ENCODE results near the gene LDLRAD4.

LDLRAD4 gene

DNA sequence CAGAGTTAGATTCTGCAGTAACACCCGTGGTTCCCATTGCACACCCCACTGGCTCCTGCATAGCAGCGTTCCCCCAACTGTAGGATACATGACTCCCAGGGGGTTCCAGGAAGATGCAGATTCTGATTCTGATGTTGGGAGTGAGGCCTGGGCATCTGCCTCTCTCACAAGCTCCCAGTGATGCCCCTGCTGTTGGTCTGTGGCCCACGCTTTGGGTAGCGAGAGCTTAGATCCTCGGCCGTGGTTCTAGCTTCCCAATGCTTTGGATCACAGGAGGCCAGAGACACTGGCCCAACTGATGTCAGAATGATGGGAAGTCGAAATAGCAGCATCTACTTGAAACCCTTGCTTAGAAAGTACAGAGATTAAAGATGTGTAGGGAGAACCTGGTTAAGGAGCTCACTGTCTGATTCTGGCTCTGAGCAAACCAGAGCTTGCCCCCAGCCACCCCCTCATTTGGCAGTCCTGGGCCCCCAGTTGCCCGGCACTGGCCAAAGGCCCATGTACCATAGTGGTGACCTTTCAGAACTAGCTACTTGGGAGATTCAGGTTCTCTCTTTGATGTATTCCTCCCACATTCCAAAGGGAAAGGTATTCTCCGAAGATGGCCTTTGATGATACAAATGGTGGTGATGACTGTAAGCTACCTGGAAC, 310.3 kb downstream of the LDLRAD4 start:
- Histone ChIP-seq H3K27me3 (ENCODE audit: control insufficient read depth, insufficient read depth, low read length) (peaks cover 17% of the 10 kb centered on the region), H3K9me3 (replicated peaks; ENCODE audit: low read length) (no peaks in the 10 kb centered on the region), H3K4me1 (ENCODE audit: control insufficient read depth, insufficient read depth, low read length) (no peaks in the 10 kb centered on the region), H3K9ac (ENCODE audit: low read depth, low read length) (no peak overlapping the region), H3K4me2 (ENCODE audit: low read length) (no peak overlapping the region), H3K36me3 (ENCODE audit: insufficient read depth, low read length) (no peaks in the 10 kb centered on the region), H3K4me3 (ENCODE audit: low read length) (no peak overlapping the region)

DNA sequence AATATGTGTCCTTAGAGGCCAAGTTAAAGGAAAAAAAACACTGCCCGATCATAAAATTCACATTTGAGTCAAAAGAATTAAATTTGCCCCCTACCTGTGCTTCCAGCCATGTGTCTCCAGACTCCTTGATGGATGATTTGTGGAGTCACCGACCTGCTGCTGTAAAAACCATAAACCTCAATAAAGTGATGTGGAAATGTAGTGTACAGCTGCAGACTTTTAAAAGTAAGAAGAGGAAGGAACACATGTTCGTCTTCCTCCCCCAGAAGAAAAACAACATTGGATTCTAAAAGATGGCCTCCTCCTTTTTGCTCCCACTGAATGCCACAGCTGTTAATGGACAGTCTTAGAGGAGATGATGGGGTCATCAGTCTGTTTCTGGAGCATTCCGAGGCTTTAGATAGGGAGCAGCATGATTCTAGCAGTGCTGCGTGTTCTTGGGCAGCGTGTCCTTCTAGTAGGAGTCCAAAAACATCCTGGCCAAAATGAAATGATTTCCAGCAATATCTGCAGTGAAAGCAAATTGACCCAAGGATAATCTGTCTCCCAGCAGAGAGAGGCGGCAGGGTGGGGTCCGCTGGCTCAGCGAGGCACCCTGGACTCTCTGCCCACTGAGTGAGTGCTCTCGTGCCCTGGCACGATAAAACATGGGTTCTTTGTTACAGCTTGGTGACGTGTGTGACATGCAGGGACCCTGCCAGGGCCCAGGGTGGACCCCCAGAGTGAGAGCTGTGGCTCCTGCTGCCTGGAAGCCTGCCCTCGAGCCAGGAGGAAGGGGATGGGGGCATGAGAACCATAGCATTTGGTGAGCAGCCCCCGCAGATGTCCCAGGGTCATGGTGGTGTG, 311.7 kb downstream of the LDLRAD4 start:
- Histone ChIP-seq H3K9ac (ENCODE audit: low read depth, low read length) (no peak overlapping the region), H3K4me2 (ENCODE audit: low read length) (no peak overlapping the region), H3K27me3 (ENCODE audit: control insufficient read depth, insufficient read depth, low read length) (peaks cover 24% of the 10 kb centered on the region), H3K36me3 (ENCODE audit: insufficient read depth, low read length) (no peaks in the 10 kb centered on the region), H3K4me1 (ENCODE audit: control insufficient read depth, insufficient read depth, low read length) (no peaks in the 10 kb centered on the region), H3K9me3 (replicated peaks; ENCODE audit: low read length) (no peaks in the 10 kb centered on the region), H3K4me3 (ENCODE audit: low read length) (no peak overlapping the region)

- Histone ChIP-seq H3K9me3 (replicated peaks; ENCODE audit: low read length) (no peaks in the 10 kb centered on the region), H3K4me2 (ENCODE audit: low read length) (no peak overlapping the region), H3K27me3 (ENCODE audit: control insufficient read depth, insufficient read depth, low read length) (peaks cover 24% of the 10 kb centered on the region), H3K4me3 (ENCODE audit: low read length) (no peak overlapping the region), H3K4me1 (ENCODE audit: control insufficient read depth, insufficient read depth, low read length) (no peaks in the 10 kb centered on the region), H3K36me3 (ENCODE audit: insufficient read depth, low read length) (no peaks in the 10 kb centered on the region), H3K9ac (ENCODE audit: low read depth, low read length) (no peak overlapping the region)
Observed at GRCh38 chr18:13530879-13531387, 312.4 kb downstream of the LDLRAD4 start.

GRCh38 chr18:13531681-13532325, 313.2 kb downstream of the LDLRAD4 start:
- H3K27me3 ChIP-seq (ENCODE audit: control insufficient read depth, insufficient read depth, low read length) = peaks cover 24% of the 10 kb centered on the region
- no peak overlapping the region for H3K4me2 ChIP-seq (ENCODE audit: low read length)
- no peak overlapping the region for H3K4me3 ChIP-seq (ENCODE audit: low read length)
- no peaks in the 10 kb centered on the region for H3K4me1 ChIP-seq (ENCODE audit: control insufficient read depth, insufficient read depth, low read length)
- H3K9me3 ChIP-seq (replicated peaks; ENCODE audit: low read length) = no peaks in the 10 kb centered on the region
- H3K36me3 ChIP-seq (ENCODE audit: insufficient read depth, low read length) = no peaks in the 10 kb centered on the region
- no peak overlapping the region for H3K9ac ChIP-seq (ENCODE audit: low read depth, low read length)

GRCh38 chr18:13532406-13533075, 314.0 kb downstream of the LDLRAD4 start:
- H3K4me2 ChIP-seq (ENCODE audit: low read length) = no peak overlapping the region
- no peaks in the 10 kb centered on the region for H3K4me1 ChIP-seq (ENCODE audit: control insufficient read depth, insufficient read depth, low read length)
- peaks cover 24% of the 10 kb centered on the region for H3K27me3 ChIP-seq (ENCODE audit: control insufficient read depth, insufficient read depth, low read length)
- H3K4me3 ChIP-seq (ENCODE audit: low read length) = no peak overlapping the region
- H3K9ac ChIP-seq (ENCODE audit: low read depth, low read length) = no peak overlapping the region
- no peaks in the 10 kb centered on the region for H3K36me3 ChIP-seq (ENCODE audit: insufficient read depth, low read length)
- no peaks in the 10 kb centered on the region for H3K9me3 ChIP-seq (replicated peaks; ENCODE audit: low read length)

- no peak overlapping the region for H3K4me2 ChIP-seq (ENCODE audit: low read length)
- H3K36me3 ChIP-seq (ENCODE audit: insufficient read depth, low read length) = no peaks in the 10 kb centered on the region
- peaks cover 27% of the 10 kb centered on the region for H3K27me3 ChIP-seq (ENCODE audit: control insufficient read depth, insufficient read depth, low read length)
- no peaks in the 10 kb centered on the region for H3K9me3 ChIP-seq (replicated peaks; ENCODE audit: low read length)
- no peak overlapping the region for H3K4me3 ChIP-seq (ENCODE audit: low read length)
- no peaks in the 10 kb centered on the region for H3K4me1 ChIP-seq (ENCODE audit: control insufficient read depth, insufficient read depth, low read length)
- no peak overlapping the region for H3K9ac ChIP-seq (ENCODE audit: low read depth, low read length)
Observed at GRCh38 chr18:13534631-13535030, 316.1 kb downstream of the LDLRAD4 start.

DNA sequence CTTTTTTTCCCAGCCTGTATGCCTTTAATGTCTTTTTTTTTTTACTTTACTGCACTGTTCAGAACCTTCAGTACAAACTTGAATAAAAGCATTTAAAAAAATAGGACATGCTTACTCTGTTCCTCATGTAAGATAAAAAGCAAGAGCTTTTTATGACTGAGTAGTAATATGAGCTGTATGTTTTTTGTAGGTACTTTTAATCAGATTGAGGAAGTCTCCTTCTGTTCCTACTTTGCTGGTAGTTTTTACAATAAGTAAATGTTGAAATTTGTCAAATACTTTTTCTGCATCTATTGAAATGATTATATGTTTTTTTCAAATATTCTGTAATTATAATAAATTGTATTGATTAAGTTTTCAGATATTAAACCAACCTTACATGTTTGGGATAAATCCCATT, 318.0 kb downstream of the LDLRAD4 start:
- H3K9me3 ChIP-seq (replicated peaks; ENCODE audit: low read length) = no peaks in the 10 kb centered on the region
- H3K4me1 ChIP-seq (ENCODE audit: control insufficient read depth, insufficient read depth, low read length) = no peaks in the 10 kb centered on the region
- H3K36me3 ChIP-seq (ENCODE audit: insufficient read depth, low read length) = no peaks in the 10 kb centered on the region
- no peak overlapping the region for H3K4me3 ChIP-seq (ENCODE audit: low read length)
- peaks cover 27% of the 10 kb centered on the region for H3K27me3 ChIP-seq (ENCODE audit: control insufficient read depth, insufficient read depth, low read length)
- H3K9ac ChIP-seq (ENCODE audit: low read depth, low read length) = no peak overlapping the region
- H3K4me2 ChIP-seq (ENCODE audit: low read length) = no peak overlapping the region

- H3K4me3 ChIP-seq (ENCODE audit: low read length) = no peak overlapping the region
- H3K4me1 ChIP-seq (ENCODE audit: control insufficient read depth, insufficient read depth, low read length) = no peaks in the 10 kb centered on the region
- no peak overlapping the region for H3K9ac ChIP-seq (ENCODE audit: low read depth, low read length)
- peaks cover 27% of the 10 kb centered on the region for H3K27me3 ChIP-seq (ENCODE audit: control insufficient read depth, insufficient read depth, low read length)
- H3K9me3 ChIP-seq (replicated peaks; ENCODE audit: low read length) = no peaks in the 10 kb centered on the region
- no peak overlapping the region for H3K4me2 ChIP-seq (ENCODE audit: low read length)
- H3K36me3 ChIP-seq (ENCODE audit: insufficient read depth, low read length) = no peaks in the 10 kb centered on the region
Observed at GRCh38 chr18:13537022-13537780, 318.6 kb downstream of the LDLRAD4 start.

DNA sequence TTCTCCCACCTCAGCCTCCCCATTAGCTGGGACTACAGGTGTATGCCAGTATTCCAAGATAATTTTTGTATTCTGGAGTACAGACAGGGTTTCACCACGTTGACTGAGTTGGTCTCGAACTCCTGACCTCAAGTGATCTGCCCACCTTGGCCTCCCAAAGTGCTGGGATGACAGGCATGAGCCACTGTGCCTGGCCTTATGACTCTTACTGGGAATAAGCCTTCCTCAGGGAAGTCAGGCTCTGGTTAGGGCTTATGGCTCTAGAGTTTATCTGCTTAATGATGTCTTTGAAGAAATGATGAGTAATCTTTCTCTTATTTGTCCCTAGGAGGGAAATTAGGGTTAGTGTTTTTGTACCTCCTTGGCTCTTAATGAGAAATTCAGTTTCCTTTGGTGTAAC, 320.1 kb downstream of the LDLRAD4 start:
- H3K27me3 ChIP-seq (ENCODE audit: control insufficient read depth, insufficient read depth, low read length) = peaks cover 20% of the 10 kb centered on the region
- H3K36me3 ChIP-seq (ENCODE audit: insufficient read depth, low read length) = no peaks in the 10 kb centered on the region
- H3K9ac ChIP-seq (ENCODE audit: low read depth, low read length) = no peak overlapping the region
- no peak overlapping the region for H3K4me2 ChIP-seq (ENCODE audit: low read length)
- H3K9me3 ChIP-seq (replicated peaks; ENCODE audit: low read length) = no peaks in the 10 kb centered on the region
- no peak overlapping the region for H3K4me3 ChIP-seq (ENCODE audit: low read length)
- H3K4me1 ChIP-seq (ENCODE audit: control insufficient read depth, insufficient read depth, low read length) = no peaks in the 10 kb centered on the region

GRCh38 chr18:13539050-13539449, 320.5 kb downstream of the LDLRAD4 start:
- no peak overlapping the region for H3K9ac ChIP-seq (ENCODE audit: low read depth, low read length)
- no peaks in the 10 kb centered on the region for H3K9me3 ChIP-seq (replicated peaks; ENCODE audit: low read length)
- no peak overlapping the region for H3K4me2 ChIP-seq (ENCODE audit: low read length)
- H3K27me3 ChIP-seq (ENCODE audit: control insufficient read depth, insufficient read depth, low read length) = peaks cover 20% of the 10 kb centered on the region
- H3K4me3 ChIP-seq (ENCODE audit: low read length) = no peak overlapping the region
- no peaks in the 10 kb centered on the region for H3K4me1 ChIP-seq (ENCODE audit: control insufficient read depth, insufficient read depth, low read length)
- H3K36me3 ChIP-seq (ENCODE audit: insufficient read depth, low read length) = no peaks in the 10 kb centered on the region

Data from skeletal muscle satellite cell (primary cell).